ENCODE data around the gene C17orf107. TPM values are rescaled to one million over a fixed set of nuclear protein-coding genes. Genes with fewer than 3 reads are reported as not detected.
A peak's percentile ranks its signal among the peaks of the same experiment; 100 is the strongest.

The C17orf107 gene
- total and polyA plus RNA-seq, 9 of the 15 experiments (the other 6 are each of a cell fraction or from before 2014, with no cell fraction given) = 0.05 to 0.29 (median 0.07) TPM; not detected in 4

GRCh38 chr17:4948931-4949320 lies 49.6 kb downstream of the C17orf107 start (continued):
- no peak for TF ChIP-seq SAP30 (IDR thresholded peaks at IDR 0.05; ENCODE audit: borderline replicate concordance, insufficient read depth, low read depth, low read length, poor library complexity, severe bottlenecking)
- no peak for TF ChIP-seq ZNF280A (IDR thresholded peaks at IDR 0.05; ENCODE audit: low read depth, partially characterized antibody)
- TF ChIP-seq TCF3 (CRISPR knock-in tag; IDR thresholded peaks at IDR 0.05) = no peak
- TF ChIP-seq STAT5A (IDR thresholded peaks at IDR 0.05; ENCODE audit: borderline replicate concordance, low read length) = no peak
- TF ChIP-seq ZNF354B (CRISPR knock-in tag; IDR thresholded peaks at IDR 0.05) = no peak
- no peak for TF ChIP-seq CREM (IDR thresholded peaks at IDR 0.05; ENCODE audit: low read depth)
- peak; percentile 19; the same call in 1 of the 2 replicates for TF ChIP-seq POLR2AphosphoS5 (IDR thresholded peaks at IDR 0.05; ENCODE audit: control insufficient read depth, insufficient read depth, low read depth, low read length)
- TF ChIP-seq ARID2 (IDR thresholded peaks at IDR 0.05) = no peak
- TF ChIP-seq GABPB1 (CRISPR knock-in tag; IDR thresholded peaks at IDR 0.05) = no peak
- TF ChIP-seq SMARCE1 (IDR thresholded peaks at IDR 0.05) = no peak
- no peak for TF ChIP-seq OTX1 (CRISPR knock-in tag; IDR thresholded peaks at IDR 0.05)
- no peak for TF ChIP-seq FOXJ3 (CRISPR knock-in tag; IDR thresholded peaks at IDR 0.05)
- TF ChIP-seq, protein P1, sequence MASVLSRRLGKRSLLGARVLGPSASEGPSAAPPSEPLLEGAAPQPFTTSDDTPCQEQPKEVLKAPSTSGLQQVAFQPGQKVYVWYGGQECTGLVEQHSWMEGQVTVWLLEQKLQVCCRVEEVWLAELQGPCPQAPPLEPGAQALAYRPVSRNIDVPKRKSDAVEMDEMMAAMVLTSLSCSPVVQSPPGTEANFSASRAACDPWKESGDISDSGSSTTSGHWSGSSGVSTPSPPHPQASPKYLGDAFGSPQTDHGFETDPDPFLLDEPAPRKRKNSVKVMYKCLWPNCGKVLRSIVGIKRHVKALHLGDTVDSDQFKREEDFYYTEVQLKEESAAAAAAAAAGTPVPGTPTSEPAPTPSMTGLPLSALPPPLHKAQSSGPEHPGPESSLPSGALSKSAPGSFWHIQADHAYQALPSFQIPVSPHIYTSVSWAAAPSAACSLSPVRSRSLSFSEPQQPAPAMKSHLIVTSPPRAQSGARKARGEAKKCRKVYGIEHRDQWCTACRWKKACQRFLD (CRISPR knock-in tag; IDR thresholded peaks at IDR 0.05) = no peak; the same call in 1 of the 2 replicates
- TF ChIP-seq, protein P2, sequence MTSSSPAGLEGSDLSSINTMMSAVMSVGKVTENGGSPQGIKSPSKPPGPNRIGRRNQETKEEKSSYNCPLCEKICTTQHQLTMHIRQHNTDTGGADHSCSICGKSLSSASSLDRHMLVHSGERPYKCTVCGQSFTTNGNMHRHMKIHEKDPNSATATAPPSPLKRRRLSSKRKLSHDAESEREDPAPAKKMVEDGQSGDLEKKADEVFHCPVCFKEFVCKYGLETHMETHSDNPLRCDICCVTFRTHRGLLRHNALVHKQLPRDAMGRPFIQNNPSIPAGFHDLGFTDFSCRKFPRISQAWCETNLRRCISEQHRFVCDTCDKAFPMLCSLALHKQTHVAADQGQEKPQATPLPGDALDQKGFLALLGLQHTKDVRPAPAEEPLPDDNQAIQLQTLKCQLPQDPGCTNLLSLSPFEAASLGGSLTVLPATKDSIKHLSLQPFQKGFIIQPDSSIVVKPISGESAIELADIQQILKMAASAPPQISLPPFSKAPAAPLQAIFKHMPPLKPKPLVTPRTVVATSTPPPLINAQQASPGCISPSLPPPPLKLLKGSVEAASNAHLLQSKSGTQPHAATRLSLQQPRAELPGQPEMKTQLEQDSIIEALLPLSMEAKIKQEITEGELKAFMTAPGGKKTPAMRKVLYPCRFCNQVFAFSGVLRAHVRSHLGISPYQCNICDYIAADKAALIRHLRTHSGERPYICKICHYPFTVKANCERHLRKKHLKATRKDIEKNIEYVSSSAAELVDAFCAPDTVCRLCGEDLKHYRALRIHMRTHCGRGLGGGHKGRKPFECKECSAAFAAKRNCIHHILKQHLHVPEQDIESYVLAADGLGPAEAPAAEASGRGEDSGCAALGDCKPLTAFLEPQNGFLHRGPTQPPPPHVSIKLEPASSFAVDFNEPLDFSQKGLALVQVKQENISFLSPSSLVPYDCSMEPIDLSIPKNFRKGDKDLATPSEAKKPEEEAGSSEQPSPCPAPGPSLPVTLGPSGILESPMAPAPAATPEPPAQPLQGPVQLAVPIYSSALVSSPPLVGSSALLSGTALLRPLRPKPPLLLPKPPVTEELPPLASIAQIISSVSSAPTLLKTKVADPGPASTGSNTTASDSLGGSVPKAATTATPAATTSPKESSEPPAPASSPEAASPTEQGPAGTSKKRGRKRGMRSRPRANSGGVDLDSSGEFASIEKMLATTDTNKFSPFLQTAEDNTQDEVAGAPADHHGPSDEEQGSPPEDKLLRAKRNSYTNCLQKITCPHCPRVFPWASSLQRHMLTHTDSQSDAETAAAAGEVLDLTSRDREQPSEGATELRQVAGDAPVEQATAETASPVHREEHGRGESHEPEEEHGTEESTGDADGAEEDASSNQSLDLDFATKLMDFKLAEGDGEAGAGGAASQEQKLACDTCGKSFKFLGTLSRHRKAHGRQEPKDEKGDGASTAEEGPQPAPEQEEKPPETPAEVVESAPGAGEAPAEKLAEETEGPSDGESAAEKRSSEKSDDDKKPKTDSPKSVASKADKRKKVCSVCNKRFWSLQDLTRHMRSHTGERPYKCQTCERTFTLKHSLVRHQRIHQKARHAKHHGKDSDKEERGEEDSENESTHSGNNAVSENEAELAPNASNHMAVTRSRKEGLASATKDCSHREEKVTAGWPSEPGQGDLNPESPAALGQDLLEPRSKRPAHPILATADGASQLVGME (CRISPR knock-in tag; IDR thresholded peaks at IDR 0.05) = no peak
- no peak for TF ChIP-seq PREB (CRISPR knock-in tag; IDR thresholded peaks at IDR 0.05)
- no peak for TF ChIP-seq SIN3B (IDR thresholded peaks at IDR 0.05; ENCODE audit: low read depth)
- no peak for TF ChIP-seq FIP1L1 (IDR thresholded peaks at IDR 0.05; ENCODE audit: low read depth, low read length, poor library complexity, severe bottlenecking)
- peak; percentile 5 for TF ChIP-seq TAF1 (IDR thresholded peaks at IDR 0.05; ENCODE audit: control insufficient read depth, extremely low read depth, insufficient read depth, low read length, severe bottlenecking)
- no peak for TF ChIP-seq BRD4 (IDR thresholded peaks at IDR 0.05)
- TF ChIP-seq ILF3 (IDR thresholded peaks at IDR 0.05; ENCODE audit: borderline replicate concordance) = no peak
